ENCODE results near the gene PLEKHM3.

GRCh38 chr2:207819021-207819797 lies 206.1 kb downstream of the PLEKHM3 start:
- TF ChIP-seq, protein P1, sequence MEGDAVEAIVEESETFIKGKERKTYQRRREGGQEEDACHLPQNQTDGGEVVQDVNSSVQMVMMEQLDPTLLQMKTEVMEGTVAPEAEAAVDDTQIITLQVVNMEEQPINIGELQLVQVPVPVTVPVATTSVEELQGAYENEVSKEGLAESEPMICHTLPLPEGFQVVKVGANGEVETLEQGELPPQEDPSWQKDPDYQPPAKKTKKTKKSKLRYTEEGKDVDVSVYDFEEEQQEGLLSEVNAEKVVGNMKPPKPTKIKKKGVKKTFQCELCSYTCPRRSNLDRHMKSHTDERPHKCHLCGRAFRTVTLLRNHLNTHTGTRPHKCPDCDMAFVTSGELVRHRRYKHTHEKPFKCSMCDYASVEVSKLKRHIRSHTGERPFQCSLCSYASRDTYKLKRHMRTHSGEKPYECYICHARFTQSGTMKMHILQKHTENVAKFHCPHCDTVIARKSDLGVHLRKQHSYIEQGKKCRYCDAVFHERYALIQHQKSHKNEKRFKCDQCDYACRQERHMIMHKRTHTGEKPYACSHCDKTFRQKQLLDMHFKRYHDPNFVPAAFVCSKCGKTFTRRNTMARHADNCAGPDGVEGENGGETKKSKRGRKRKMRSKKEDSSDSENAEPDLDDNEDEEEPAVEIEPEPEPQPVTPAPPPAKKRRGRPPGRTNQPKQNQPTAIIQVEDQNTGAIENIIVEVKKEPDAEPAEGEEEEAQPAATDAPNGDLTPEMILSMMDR (IDR thresholded peaks at IDR 0.05; ENCODE audit: insufficient read depth, low read length, poor library complexity, severe bottlenecking) = no peak
- TF ChIP-seq EZH2phosphoT487 (conservative IDR thresholded peaks at IDR 0.05; ENCODE audit: low read length) = no peak
